ENCODE results near the gene CNTNAP2. TPM values are rescaled to one million over a fixed set of nuclear protein-coding genes. Genes with fewer than 3 reads are reported as not detected.

Gene CNTNAP2
- polyA plus RNA-seq, 3 donors from 2014 or later: 0.94 to 1.1 TPM; not detected in 1

GRCh38 chr7:148093375-148094166 lies 1977.0 kb downstream of the CNTNAP2 start:
- Mint-ChIP-seq H3K27ac (no peak overlapping the region), H3K27me3 (ENCODE audit: low read depth in 3 of 3) (peaks cover 0 to 3% (median 0%) of the 10 kb centered on the region in 3 donors), H3K4me3 (no peak overlapping the region), H3K4me1 (no peaks in the 10 kb centered on the region), H3K36me3 (no peaks in the 10 kb centered on the region), H3K9me3 (peaks cover 0 to 6% (median 0%) of the 10 kb centered on the region in 6 donors)
- no peak for DNase-seq

GRCh38 chr7:148095066-148095465 lies 1978.5 kb downstream of the CNTNAP2 start:
- Mint-ChIP-seq H3K27ac (no peak overlapping the region), H3K4me1 (no peaks in the 10 kb centered on the region), H3K27me3 (ENCODE audit: low read depth in 3 of 3) (peaks cover 0 to 3% (median 0%) of the 10 kb centered on the region in 3 donors), H3K36me3 (no peaks in the 10 kb centered on the region), H3K9me3 (peaks cover 0 to 3% (median 0%) of the 10 kb centered on the region in 6 donors), H3K4me3 (no peak overlapping the region)
- DNase-seq: no peak

- peaks cover 0 to 3% (median 2%) of the 10 kb centered on the region in 3 donors for H3K27me3 Mint-ChIP-seq (ENCODE audit: low read depth in 3 of 3)
- DNase-seq: no peak
- H3K4me1 Mint-ChIP-seq: no peaks in the 10 kb centered on the region
- H3K9me3 Mint-ChIP-seq: no peaks in the 10 kb centered on the region
- H3K27ac Mint-ChIP-seq: no peak overlapping the region
- no peaks in the 10 kb centered on the region for H3K36me3 Mint-ChIP-seq
- no peak overlapping the region for H3K4me3 Mint-ChIP-seq
Observed at GRCh38 chr7:148104136-148104716, 1987.6 kb downstream of the CNTNAP2 start.

- no peak overlapping the region for H3K27ac Mint-ChIP-seq
- peaks cover 0 to 3% (median 2%) of the 10 kb centered on the region in 3 donors for H3K27me3 Mint-ChIP-seq (ENCODE audit: low read depth in 3 of 3)
- H3K4me1 Mint-ChIP-seq: no peaks in the 10 kb centered on the region
- H3K9me3 Mint-ChIP-seq: no peaks in the 10 kb centered on the region
- H3K4me3 Mint-ChIP-seq: no peak overlapping the region
- H3K36me3 Mint-ChIP-seq: no peaks in the 10 kb centered on the region
- no peak for DNase-seq
Observed at GRCh38 chr7:148104924-148105323, 1988.3 kb downstream of the CNTNAP2 start.

- H3K36me3 Mint-ChIP-seq: no peaks in the 10 kb centered on the region
- no peak for DNase-seq
- no peak overlapping the region for H3K27ac Mint-ChIP-seq
- H3K9me3 Mint-ChIP-seq: no peaks in the 10 kb centered on the region
- no peaks in the 10 kb centered on the region for H3K4me1 Mint-ChIP-seq
- no peak overlapping the region for H3K4me3 Mint-ChIP-seq
- peaks cover 0 to 3% (median 2%) of the 10 kb centered on the region in 3 donors for H3K27me3 Mint-ChIP-seq (ENCODE audit: low read depth in 3 of 3)
Observed at GRCh38 chr7:148105853-148106252, 1989.3 kb downstream of the CNTNAP2 start.

- H3K4me3 Mint-ChIP-seq: no peak overlapping the region
- H3K9me3 Mint-ChIP-seq: no peaks in the 10 kb centered on the region
- no peak overlapping the region for H3K27ac Mint-ChIP-seq
- peaks cover 0 to 5% (median 0%) of the 10 kb centered on the region in 3 donors for H3K27me3 Mint-ChIP-seq (ENCODE audit: low read depth in 3 of 3)
- H3K4me1 Mint-ChIP-seq: no peaks in the 10 kb centered on the region
- no peaks in the 10 kb centered on the region for H3K36me3 Mint-ChIP-seq
- DNase-seq: no peak
Observed at GRCh38 chr7:148107443-148108127, 1991.0 kb downstream of the CNTNAP2 start.

- H3K27me3 Mint-ChIP-seq (ENCODE audit: low read depth in 3 of 3): peaks cover 0 to 10% (median 0%) of the 10 kb centered on the region in 3 donors
- H3K36me3 Mint-ChIP-seq: no peaks in the 10 kb centered on the region
- H3K4me1 Mint-ChIP-seq: no peaks in the 10 kb centered on the region
- H3K4me3 Mint-ChIP-seq: no peak overlapping the region
- H3K27ac Mint-ChIP-seq: no peak overlapping the region
- no peak for DNase-seq
- H3K9me3 Mint-ChIP-seq: no peaks in the 10 kb centered on the region
Observed at GRCh38 chr7:148108381-148108780, 1991.8 kb downstream of the CNTNAP2 start.

GRCh38 chr7:148110097-148110868 lies 1993.7 kb downstream of the CNTNAP2 start:
- H3K4me1 Mint-ChIP-seq: no peaks in the 10 kb centered on the region
- H3K9me3 Mint-ChIP-seq: no peaks in the 10 kb centered on the region
- peaks cover 0 to 10% (median 0%) of the 10 kb centered on the region in 3 donors for H3K27me3 Mint-ChIP-seq (ENCODE audit: low read depth in 3 of 3)
- DNase-seq: no peak
- no peak overlapping the region for H3K27ac Mint-ChIP-seq
- no peak overlapping the region for H3K4me3 Mint-ChIP-seq
- H3K36me3 Mint-ChIP-seq: no peaks in the 10 kb centered on the region

GRCh38 chr7:148114804-148115203 lies 1998.2 kb downstream of the CNTNAP2 start:
- no peak for DNase-seq
- Mint-ChIP-seq H3K4me3 (no peak overlapping the region), H3K9me3 (no peaks in the 10 kb centered on the region), H3K36me3 (no peaks in the 10 kb centered on the region), H3K27ac (no peak overlapping the region), H3K27me3 (ENCODE audit: low read depth in 3 of 3) (peaks cover 0 to 8% (median 0%) of the 10 kb centered on the region in 3 donors), H3K4me1 (no peaks in the 10 kb centered on the region)

- Mint-ChIP-seq H3K4me3 (no peak overlapping the region), H3K4me1 (no peaks in the 10 kb centered on the region), H3K9me3 (no peaks in the 10 kb centered on the region), H3K27ac (no peak overlapping the region), H3K27me3 (ENCODE audit: low read depth in 3 of 3) (peaks cover 0 to 8% (median 0%) of the 10 kb centered on the region in 3 donors), H3K36me3 (no peaks in the 10 kb centered on the region)
- no peak for DNase-seq
Observed at GRCh38 chr7:148115308-148115707, 1998.7 kb downstream of the CNTNAP2 start.

- H3K27me3 Mint-ChIP-seq (ENCODE audit: low read depth in 3 of 3): peaks cover 0 to 8% (median 0%) of the 10 kb centered on the region in 3 donors
- DNase-seq: no peak
- no peak overlapping the region for H3K27ac Mint-ChIP-seq
- H3K9me3 Mint-ChIP-seq: peaks cover 0 to 2% (median 0%) of the 10 kb centered on the region in 6 donors
- no peaks in the 10 kb centered on the region for H3K36me3 Mint-ChIP-seq
- H3K4me1 Mint-ChIP-seq: no peaks in the 10 kb centered on the region
- H3K4me3 Mint-ChIP-seq: no peak overlapping the region
Observed at GRCh38 chr7:148116195-148116594, 1999.6 kb downstream of the CNTNAP2 start.

- H3K4me3 Mint-ChIP-seq: no peak overlapping the region
- no peak for DNase-seq
- H3K9me3 Mint-ChIP-seq: peaks cover 0 to 2% (median 0%) of the 10 kb centered on the region in 6 donors
- H3K36me3 Mint-ChIP-seq: no peaks in the 10 kb centered on the region
- no peaks in the 10 kb centered on the region for H3K4me1 Mint-ChIP-seq
- peaks cover 0 to 6% (median 0%) of the 10 kb centered on the region in 3 donors for H3K27me3 Mint-ChIP-seq (ENCODE audit: low read depth in 3 of 3)
- no peak overlapping the region for H3K27ac Mint-ChIP-seq
Observed at GRCh38 chr7:148116829-148117403, 2000.3 kb downstream of the CNTNAP2 start.

- Mint-ChIP-seq H3K4me1 (no peaks in the 10 kb centered on the region), H3K27me3 (ENCODE audit: low read depth in 3 of 3) (peaks cover 0 to 2% (median 2%) of the 10 kb centered on the region in 3 donors), H3K4me3 (no peak overlapping the region), H3K36me3 (no peaks in the 10 kb centered on the region), H3K9me3 (peaks cover 0 to 2% (median 0%) of the 10 kb centered on the region in 6 donors), H3K27ac (no peak overlapping the region)
- no peak for DNase-seq
Observed at GRCh38 chr7:148118371-148118770, 2001.8 kb downstream of the CNTNAP2 start.

All from immature natural killer cell (primary cell).